NCI-H510A (cell line): ENCODE data around the gene FGF19.
"Not testable (repeated sequence)": the region's sequence is repeated elsewhere in the genome, so short reads cannot be mapped to it uniquely, and the experiment has no call there.

Experiments used
- DNase-seq: peaks from one replicate; lab custom pipeline; 2025; lab: John Stamatoyannopoulos, UW

FGF19 gene

DNA sequence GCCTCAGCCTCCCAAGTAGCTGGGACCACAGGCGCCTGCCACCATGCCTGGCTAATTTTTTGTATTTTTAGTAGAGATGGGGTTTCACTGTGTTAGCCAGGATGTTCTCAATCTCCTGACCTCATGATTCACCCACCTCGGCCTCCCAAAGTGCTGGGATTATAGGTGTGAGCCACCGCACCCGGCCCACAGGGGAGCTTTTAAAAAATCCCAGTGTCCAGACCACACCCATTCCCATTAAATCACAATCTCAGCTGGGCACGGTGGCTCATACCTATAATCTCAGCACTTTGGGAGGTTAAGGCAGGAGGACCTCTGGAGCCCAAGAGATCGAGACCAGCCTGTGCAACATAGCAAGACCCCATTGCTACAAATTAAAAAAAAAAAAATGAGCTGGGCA lies 7.8 kb downstream of the FGF19 start:
- DNase-seq = not testable (repeated sequence)

DNA sequence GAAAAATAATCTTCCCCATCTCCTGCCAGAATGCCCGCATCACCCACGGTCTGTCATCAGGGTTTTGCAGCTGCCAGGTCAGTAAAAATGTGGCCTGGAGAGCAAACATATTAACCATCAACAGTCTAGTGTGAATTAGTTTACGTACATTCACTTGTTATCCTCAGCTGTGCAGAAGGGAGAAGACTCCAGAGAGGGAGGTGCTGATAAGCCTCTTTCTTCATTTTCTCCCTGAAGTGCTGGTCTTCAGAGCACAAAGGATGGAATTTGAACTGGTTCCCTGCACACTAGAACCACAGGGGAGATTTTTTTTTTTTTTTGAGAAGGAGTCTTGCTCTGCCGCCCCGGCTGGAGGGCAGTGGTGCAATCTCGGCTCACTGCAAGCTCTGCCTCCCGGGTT lies 8.2 kb downstream of the FGF19 start:
- no peak for DNase-seq

DNA sequence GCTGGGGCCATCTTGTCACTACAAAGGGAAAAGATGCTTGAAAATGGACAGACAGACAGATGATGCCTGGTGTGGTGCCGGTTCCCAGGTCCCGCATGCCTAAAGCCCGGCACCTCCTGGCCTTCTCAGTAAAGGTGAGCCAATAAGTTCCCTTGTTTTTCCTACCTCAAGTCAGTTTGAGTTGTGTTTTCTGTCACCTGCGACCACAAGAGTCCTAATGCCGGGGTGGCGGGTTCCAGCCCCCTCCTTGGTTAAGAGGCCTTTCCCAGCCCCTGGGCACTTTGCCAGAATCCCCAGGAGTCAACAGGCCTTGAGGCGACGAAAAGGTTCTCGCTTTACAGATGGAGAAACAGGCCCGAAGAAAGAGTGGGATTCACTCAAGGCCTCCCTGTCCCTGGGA lies 9.0 kb downstream of the FGF19 start:
- peak; percentile 51 for DNase-seq

DNA sequence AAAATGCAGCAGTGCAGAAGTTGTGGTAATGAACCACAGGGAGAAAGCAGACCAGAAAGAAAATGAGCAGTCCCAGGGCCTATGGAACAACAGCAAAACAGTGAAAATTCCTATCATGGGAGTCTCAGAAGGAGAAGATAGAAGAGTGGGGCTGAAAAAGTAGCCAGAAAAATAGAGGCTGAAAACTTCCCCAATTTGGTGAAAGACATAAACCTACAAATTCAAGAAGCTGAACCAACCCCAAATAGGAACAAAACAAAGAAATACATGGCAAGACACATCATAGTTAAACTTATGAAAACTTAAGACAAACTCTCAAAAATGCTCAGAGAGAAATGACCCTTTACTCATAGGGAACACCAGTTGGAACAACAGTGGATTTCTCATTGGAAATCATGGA lies 11.4 kb downstream of the FGF19 start:
- no peak for DNase-seq

DNA sequence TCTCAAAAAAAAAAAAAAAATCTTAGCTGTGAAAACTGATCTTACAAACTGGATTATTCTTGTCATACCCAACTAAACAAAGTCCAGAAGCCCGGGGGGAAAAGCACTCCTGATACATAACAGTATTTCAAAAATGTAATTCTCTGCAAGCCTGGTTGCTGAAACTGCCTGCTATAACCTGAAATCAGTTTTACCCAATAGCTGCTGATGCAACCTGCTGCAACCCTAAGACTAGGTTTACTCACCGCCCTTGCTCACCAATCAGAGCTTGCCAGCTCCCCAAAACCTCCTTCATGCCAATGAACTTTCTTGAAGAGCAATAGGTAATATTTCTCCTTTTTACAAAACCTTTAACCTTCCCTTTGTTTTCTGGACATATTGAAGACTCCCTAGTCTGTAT lies 12.4 kb downstream of the FGF19 start:
- no peak for DNase-seq

DNA sequence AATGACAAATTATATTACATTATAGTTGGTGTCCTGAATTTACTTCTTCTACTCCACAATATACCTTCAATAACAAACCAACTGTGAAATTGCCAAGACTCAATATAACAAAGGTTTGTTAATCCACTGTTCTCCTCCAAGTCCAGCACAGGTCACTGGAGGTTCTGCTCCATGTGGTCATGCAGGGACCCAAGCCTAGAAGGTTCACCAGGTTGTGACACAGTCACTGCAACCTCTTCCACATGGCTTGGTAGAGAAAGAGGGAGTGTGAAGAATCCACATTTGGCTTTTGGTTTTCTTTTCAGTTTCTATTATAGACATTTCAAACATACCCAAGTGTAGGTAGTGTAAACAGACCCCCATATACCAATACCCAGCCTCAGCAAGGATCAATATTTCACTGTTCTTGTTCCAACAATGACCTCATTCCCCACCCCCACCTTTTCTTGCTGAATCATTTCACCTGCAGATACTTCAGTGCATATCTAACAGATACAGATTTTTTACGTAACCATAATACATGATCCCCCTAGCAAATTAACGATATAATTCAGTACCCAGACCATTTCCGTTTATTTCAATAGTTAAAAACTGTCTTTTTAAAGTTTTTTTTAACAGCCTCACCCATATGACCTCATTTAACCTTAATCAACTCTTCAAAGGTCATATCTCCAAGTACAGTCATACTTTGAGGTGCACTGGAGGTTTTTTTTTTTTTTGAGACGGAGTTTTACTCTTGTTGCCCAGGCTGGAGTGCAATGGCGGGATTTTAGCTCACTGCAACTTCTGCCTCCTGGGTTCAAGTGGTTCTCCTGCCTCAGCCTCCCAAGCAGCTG lies 14.1 kb downstream of the FGF19 start:
- DNase-seq = no peak

DNA sequence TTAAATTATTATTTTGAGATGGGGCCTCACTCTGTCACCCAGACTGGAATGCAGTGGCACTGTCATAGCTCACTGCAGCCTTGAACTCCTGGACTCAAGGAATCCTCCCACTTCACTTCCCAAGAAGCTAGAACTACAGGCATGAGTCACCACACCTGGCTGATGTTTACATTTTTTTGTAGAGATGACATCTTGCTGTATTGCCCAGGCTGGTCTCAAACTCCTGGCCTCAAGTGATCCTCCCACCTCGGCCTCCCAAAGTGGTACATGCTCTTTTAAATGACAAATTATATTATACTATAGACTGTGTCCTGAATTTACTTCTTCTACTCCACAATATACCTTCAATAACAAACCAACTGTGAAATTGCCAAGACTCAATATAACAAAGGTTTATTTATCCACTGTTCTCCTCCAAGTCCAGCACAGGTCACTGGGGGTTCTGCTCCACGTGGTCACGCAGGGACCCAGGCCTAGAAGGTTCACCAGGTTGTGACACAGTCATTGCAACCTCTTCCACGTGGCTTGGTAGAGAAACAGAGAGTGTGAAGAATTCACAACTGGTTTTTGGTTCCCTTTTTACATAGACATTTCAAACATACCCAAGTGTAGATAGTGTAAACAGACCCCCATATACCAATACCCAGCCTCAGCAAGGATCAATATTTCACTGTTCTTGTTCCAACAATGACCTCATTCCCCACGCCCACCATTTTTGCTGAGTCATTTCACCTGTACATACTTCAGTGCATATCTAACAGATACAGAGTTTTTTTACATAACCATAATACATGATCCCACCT lies 15.7 kb downstream of the FGF19 start:
- not testable (repeated sequence) for DNase-seq

DNA sequence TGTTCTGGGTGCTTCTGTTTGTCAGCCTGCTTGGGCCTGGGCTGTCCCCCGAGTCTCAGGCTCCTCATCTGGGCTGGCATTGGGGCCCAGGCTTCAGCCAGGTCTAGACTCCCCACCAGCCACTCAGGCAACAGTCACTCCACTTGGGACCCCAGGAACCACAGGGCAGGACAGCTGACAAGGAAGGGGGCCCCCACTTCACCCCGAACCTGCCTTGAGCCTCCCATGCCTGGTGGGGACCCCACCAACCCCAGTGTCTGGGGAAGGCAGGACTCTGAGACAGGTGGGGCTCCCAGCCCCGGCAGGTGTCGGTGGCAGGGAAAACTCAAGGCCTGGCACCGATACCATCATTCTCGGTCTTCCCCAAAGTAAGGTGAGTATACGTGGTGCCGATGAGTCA lies 17.0 kb downstream of the FGF19 start:
- no peak for DNase-seq

DNA sequence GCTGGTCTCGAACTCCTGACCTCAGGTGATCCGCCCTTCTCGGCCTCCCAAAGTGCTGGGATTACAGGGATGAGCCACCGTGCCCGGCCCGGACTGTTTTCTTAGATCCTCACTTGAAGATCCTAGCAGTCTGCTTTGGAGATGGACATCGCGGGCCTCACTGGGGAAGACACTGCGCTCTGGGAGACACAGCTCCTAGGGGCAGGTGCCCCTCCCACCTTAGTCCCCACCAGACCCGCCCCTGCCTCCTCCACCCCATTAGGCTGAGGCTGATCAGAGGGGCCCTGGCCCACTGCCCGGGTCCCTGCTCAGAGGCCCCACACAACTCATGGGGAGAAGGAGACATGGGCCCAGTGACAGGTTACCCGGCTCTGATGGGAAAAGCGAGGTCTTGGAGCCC lies 17.4 kb downstream of the FGF19 start:
- DNase-seq = no peak

DNA sequence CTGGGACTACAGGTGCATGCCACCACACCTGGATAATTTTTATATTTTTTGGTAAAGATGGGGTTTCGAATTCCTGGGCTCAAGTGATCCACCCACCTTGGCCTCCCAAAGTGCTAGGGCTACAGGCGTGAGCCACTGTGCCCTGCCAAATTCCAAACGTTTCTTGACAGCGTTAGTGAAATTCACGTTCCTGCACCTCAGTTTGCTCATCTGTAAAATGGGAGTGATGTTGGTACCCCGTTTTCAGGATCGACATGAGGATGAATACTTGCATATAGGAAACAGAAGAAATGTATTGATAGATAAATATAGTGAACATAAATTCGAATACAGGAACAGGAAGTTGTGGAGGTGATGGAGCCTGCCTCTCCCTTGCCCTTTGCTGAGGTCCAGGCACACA lies 18.5 kb downstream of the FGF19 start:
- DNase-seq = no peak

DNA sequence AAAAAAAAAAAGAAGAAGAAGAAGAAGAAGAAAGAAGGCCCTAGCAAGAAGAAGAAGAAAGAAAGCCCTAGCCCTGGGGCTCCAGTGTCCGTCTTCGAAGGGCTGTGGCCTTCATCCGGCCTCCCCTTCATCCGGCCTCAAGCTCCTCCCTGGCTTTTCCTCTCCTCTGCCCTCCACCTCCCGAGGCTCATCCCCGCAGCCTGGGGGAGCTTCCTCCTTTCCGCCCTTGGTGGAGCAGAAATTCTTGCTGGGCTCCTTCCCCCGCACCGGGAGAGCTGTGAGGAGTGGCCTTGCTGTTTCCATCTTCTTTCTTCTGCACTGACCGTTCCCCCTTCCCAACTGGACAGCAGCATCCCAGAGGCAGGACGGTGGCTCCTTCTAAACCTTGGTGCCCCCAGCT lies 19.2 kb downstream of the FGF19 start:
- no peak for DNase-seq

DNA sequence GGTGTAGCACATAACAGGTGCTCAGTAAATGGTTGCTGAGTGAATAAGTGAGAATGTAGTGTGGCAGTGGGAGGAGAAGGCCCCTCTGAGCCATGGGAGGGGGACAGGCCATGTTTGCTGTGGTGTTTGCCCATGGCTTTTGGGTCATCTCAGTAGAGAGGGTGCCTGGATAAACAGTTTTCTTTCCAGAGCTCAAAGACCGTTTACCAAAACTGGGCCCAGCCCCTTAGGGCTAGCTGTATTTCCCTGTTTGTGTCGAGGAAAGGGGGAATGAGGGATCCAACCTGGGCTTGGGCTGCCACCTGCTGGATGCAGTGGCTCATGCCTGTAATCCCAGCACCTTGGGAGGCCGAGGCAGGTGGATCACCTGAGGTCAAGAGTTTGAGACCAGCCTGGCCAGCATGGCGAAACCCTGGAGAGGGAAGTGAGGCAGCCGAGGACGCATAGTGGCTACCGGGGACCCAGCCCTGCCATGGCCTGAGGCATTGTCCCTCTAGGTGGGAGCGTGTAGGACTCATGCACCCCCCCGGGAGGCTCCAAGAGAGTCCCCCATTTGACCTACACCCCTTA lies 20.0 kb downstream of the FGF19 start:
- DNase-seq = no peak

DNA sequence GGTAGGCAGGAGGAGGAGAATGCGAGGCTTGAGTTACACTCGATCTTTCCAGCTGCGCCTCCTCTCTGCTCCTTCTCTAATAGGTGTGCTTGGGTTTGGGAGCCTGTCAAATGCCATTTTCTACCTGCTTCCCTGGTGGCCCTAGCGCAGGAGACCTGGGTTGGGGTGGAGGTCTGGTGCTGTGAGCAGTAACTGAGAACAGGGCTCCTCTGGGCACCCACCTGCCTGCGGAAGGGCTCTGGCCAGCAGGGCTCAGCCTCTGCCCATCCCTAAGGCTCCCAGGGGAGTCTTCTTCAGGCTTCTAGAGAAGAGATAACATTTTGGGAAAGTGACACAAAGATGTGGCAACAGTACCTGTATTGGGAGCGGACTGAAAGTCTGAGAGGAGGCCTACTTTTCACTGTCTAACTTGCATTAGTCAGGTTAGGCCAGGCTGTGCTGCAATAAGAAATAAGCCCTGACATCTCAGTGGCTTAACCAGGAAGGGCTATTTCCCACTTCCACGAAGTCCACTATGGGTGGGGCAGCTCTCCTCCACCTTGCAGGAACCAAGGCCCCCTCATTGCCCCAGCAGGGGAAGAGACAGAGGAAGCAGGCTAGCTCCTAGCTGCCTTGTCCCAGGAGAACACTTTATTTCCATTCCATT lies 21.0 kb downstream of the FGF19 start:
- no peak for DNase-seq

DNA sequence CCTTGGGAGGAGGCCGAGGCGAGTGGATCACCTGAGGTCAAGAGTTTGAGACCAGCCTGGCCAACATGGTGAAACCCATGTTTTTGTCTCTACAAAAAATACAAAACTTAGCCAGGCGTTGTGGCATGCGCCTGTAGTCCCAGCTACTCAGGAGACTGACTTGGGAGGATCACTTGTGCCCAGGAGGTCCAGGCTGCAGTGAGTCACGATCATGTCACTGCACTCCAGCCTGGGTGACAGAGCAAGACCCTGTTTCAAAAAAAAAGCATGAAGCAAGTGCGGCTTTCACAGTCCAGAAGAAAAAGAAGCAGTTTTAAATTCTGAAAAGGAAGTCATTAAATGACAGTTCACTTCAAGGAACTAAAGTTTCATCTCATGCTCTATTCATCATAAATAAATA lies 21.6 kb downstream of the FGF19 start:
- no peak for DNase-seq

DNA sequence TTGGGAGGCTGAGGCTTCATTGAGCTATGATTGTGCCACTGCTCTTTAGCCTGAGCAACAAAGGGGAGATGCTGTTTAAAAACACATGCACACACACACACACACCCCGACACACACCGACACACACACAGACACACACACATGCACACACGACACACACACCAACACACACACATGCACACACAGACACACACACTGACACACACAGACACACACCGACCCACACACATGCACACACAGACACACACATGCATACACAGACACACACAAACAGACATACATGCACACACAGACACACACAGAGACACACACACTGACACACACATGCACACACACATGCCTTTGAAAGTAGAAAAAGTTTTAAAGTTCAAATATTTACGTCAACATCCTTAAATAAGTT lies 23.1 kb downstream of the FGF19 start:
- no peak for DNase-seq

DNA sequence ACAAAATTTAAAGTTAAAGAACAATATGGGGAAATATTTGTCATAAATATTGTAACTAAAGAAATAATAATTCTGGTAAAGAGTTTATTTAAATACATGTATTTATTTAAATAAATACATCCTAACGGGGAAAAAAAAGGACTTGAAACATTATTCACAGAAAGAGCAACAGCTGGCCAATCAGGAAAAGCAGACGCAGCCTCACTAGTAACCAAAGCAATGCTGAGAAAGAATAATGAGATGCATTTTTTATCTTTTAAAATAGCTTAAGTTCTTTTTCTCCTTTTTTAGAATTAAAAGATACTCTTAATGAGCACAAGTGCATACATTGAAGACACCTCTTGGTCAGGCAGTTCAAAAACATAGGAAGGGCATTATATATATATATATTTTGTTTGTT lies 26.1 kb downstream of the FGF19 start:
- no peak for DNase-seq

DNA sequence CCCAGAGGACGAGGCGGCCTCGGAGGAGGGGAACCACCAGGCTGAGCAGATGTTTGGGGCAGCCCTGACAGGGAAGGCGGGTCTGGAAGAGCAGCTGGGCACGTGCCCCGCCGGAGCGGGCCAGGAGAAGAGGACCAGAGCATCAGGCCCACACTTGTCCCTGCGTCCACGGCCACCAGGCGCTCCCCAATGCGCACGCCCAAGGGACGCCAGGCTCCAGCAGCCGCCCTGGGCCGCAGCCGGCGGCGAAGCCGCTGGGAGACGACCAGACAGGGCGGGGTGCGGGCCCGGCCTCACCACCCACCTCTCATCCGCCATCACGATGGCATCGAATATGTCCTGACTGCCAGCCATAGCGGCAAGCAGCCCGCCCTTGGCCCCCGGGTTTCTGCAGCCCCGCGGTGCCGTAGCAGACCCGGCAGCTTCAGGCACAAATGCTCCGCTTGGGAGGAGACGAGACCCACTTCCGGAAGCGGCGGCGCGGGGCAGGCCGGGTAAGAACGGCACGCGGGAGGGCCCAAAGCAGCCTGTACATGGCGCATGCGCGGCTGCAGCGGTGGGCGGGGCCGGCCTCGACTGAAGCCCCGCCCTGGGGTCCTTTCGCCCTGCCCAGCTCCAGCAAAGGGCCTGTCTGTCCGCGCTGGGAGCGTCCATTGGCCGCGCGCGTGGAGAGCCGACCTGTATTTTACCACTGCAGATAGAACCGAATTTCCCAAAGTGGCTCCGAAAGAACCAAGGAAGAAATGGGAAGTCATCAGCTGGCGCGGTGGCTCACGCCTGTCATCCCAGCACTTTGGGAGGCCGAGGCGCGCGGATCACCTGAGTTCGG lies 28.7 kb downstream of the FGF19 start, which contains the start of gene LTO1:
TSS of gene LTO1 (minus strand) at position 468 of the 829 bp plus-strand sequence. CDS start at position 354, 114 bp downstream.
- peak; percentile 81 for DNase-seq

DNA sequence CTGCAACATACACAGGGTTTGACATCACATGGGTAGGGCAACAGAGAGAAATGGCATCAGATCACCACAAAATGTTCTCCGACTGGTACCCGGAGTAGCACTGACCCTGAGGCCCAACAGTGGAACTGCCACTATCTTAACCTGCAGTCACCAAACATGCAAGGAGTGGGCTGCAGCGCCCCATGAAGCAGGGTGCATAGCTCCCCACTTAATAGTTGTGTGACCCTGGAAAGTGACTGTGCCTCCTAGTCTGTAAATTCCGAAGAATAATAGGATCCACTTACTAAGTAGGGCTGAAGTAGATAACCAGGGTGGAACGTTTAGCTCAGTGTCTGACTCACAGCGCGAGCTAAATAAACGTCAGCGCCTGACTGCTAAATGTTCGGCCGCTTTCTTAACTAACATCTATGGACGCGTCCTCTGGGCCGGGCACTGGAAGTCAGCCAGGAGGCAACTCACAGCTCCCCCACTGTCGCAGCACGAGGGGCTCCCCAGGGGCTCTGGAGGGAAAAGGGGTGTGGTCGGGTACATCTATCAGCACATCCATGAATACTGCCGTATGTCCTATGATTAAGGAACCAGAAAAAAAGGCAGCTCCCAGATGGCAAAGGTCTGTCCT lies 29.4 kb downstream of the FGF19 start:
- DNase-seq = no peak

DNA sequence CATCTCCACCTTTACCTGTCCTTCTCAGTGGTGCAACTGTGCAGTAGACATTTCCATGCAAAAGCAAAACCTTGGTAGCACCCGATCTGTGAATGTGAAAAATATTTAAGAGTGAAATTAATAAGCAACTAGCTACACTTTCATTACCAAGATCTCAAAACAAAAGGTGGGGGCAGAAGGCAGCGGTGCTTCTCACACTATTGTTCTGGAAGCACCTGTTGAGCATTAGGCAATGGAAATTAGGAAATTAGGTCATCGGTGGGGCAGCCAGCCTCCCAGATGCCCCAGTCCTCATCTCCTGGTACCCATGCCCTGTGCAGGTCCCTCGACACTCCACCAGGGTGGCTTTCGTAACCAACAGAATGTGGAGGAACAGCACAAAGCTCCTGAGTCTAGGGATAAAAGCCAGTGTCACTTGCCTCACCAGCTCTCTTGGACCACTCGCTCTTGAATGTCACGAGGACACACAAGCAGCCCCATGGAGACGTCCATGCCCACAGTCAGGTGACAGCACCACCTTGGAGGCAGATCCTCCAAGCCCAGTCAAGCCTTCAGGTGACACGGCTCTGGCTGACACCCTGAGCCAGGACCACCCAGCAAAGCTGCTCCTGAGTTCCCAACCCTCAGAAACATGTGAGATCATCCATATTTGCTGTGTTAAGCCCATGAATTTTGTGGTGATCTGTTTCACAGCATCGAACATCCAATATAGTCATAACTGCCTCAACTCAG lies 31.9 kb downstream of the FGF19 start:
- DNase-seq = no peak

DNA sequence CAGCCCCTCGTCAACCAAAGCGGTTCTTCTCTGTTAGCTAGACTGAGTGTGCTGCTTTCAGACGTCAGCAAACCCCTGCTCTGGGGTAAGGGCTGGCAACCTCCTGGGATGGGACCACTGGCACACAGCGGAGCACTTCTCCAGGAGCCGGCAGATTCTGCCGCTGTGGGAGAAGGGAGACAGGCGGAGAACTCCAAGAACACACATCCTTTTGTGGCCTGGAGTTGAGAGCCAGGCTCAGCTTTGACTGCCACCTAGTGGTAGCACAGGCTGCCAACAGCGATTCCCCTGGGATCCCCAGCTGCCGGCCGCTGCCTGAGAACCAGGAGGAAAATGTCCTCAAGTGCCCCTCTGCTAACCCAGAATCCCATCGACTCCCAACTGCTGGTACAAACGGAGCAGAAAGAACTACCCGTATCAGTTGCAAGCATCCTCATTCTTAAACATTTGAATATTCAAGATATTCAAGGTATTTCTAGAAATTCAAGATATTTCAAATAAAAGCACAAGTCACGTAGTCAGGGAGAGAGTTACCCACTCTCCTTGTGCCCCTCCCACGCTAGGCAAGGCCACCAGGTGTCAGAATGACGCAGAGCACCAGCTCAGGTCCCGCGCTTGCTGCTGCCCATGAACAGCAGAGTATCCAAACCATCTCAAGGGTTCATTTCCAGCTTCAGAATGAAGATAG lies 33.5 kb downstream of the FGF19 start:
- peak; percentile 50 for DNase-seq
